ENCODE results near the gene ZNF609.

Gene ZNF609

DNA sequence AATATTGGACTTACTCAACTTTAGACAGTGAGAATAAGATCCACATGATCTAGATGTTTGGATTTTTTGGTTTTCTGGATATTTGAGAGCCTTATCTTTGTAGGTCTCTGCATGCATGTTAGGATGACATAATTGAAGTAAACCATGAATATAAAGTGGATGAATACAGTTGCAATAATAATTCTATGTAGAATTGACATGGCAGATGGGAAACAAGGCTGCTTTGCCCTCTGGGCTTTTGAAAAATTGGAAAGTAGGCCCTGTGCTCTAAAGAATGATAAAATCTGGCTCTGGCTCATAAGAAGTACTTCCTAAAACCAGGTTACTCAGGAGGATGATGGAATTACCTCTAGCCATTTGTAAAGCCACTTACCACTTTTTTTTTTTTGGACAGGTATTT, 86.9 kb downstream of the ZNF609 start:
- no peak for DNase-seq

GRCh38 chr15:64548235-64548634, 87.9 kb downstream of the ZNF609 start:
- no peak for DNase-seq

GRCh38 chr15:64549860-64550259, 89.5 kb downstream of the ZNF609 start:
- no peak for DNase-seq

GRCh38 chr15:64552281-64552948, 92.0 kb downstream of the ZNF609 start:
- no peak for DNase-seq

GRCh38 chr15:64558460-64559179, 98.2 kb downstream of the ZNF609 start:
- no peak for DNase-seq

DNA sequence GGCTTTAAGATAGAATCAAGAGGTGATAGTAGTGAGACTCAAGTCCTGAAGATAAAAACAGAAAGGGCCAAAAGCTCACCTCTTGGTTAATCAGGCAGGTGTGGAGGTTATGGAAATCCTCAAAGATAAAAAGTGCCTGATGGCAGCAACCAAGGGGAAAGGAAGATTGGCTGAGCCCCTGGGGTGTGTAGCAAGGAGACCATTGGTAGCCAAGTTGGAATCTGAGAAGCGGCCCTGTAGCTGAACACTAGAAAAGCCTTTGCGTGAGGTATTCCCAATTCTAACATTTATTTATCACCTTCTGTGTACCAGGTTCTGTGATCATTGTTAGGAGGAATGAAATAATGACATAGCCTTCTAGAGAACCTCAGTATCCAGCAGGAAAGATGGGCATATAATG, 98.9 kb downstream of the ZNF609 start:
- no peak for DNase-seq

GRCh38 chr15:64560501-64560900, 100.1 kb downstream of the ZNF609 start:
- DNase-seq = no peak

DNA sequence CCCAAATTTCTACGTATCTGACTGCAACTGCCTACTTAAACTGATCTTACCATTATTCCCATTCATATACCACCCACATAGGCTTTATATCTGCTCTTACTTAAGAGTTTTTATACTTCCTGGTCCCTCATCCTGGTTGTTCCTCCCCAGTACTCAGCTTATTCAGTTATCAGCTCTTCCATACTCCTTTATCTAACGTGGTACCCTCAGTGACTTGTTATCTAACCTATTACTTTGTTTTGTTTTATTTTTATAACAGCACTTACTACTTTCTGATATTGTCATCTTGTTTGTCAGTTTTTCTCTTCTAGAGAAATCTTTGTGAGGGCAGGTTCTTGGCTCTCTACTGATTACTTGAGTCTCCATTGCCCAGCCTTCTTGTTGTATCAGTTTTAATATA, 100.6 kb downstream of the ZNF609 start:
- DNase-seq = no peak

- DNase-seq = no peak
Measured at GRCh38 chr15:64562003-64562640, 101.7 kb downstream of the ZNF609 start.

DNA sequence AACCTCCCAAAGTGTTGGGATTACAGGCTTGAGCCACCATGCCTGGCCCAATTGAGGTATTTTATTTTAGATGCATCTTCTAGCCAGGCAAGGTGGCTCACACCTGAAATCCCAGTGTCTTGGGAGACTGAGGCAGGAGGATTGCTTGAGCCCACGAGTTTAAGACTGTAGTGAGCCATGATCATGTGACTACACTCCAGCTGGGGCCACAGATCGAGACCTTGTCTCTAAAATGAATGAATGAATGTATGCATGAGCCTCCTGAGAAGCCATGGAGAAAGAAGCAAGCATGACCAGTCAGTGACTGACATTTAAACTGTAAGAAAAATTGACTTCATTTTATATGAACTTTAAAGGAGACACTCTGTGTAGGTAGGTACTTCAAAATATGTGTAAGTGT, 105.7 kb downstream of the ZNF609 start:
- DNase-seq = no peak

DNA sequence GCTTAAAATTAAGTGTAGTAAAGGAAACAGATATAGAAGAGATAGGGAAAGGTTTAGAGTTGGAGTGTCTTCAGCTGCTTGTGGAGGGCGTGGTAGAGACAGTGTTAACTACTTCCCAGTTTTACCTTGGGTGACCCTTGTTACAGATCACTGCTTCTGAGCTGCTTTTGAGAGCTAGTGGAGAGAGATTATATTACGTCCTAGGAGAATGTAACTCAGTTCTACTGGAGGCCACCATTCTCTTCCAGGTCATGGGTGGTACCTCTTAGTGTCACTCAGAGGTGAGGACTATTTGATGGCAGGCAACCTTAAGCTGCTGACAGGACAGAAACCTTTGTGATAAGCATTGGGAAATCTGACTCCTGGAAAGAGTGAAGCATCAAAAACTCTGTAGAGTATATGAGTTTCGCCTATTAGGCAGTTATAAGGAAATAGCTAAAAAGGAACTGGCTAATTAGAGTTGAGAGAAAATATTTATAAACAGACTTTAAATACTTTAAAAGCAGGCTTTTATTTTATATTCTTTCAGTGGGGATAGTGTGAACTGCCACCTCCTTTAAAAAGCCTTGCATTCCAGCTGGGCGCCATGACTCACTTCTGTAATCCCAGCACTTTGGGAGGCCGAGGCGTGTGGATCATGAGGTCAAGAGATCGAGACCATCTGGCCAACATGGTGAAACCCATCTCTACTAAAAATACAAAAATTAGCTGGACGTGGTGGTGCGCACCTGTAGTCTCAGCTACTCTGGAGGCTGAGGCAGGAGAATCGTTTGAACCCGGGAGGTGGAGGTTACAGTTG, 106.5 kb downstream of the ZNF609 start:
- DNase-seq = no peak

- no peak for DNase-seq
Measured at GRCh38 chr15:64568765-64569164, 108.4 kb downstream of the ZNF609 start.

GRCh38 chr15:64571857-64572291, 111.5 kb downstream of the ZNF609 start:
- no peak for DNase-seq

DNA sequence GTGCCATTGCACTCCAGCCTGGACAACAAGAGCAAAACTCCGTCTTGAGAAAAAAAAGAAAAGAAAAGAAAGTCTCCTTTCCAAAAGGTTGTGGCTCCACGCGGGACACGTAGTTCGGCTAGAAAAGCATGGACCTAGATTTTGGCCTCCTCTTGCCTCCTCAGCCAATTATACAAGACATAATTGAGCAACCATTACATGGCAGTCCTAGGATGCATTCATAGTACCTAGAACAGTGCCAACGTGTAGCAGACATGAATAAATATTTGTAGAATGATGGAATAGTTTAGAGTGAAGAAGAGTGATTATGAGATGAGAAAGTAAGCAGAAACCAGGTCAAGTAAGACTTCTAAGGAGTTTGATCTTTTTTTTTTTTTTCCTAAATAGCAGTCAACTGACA, 112.5 kb downstream of the ZNF609 start:
- no peak for DNase-seq

- no peak for DNase-seq
Measured at GRCh38 chr15:64574301-64575017, 114.1 kb downstream of the ZNF609 start.

DNA sequence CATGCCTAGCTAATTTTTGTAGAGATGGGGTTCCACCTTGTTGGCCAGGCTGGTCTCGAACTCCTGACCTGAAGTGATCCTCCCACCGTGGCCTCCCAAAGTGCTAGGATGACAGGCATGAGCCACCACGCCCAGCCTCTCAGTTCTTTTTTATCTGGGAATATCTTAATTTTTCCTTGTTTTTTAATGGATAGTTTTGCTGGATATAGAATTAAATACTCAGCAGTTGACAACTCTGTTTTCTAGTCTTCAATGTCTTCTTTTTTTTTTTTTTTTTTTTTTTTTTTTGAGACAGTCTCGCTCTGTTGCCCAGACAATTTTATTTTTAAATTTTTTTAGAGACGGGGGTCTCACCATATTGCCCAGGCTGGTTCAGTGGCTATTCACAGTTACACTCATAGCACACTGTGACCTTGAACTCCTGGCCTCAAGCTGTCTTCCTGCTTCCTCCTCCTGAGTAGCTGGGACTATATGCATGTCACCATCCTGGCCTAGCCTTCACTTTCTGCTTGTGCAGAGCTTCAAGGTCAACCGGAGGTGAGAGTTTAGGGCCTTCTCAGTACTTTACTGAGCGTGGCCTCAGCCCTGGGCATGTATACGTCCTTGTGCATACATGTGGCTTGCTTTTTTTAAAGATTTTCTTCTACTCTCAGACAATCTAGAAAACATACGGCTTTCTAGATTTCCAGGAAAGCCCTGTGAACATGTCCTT, 120.5 kb downstream of the ZNF609 start:
- DNase-seq = no peak

DNA sequence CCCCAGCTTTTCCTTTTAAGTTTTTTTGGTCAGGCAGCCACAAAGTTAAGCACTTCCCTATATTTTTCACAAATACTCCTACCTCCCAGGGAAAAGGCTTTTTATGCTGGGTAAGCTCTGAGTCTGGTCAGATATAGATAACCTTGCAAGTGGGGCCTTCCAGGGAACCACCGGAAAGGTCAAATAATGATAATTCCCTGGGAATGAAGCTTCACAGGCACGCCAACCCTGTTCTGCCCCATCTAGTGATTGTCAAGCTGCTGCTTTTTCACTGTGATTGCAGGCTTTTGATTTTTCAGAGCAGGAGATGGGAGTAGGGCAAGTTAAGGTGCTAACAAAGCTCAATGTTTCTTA, 121.0 kb downstream of the ZNF609 start:
- DNase-seq = no peak

- no peak for DNase-seq
Measured at GRCh38 chr15:64582202-64582601, 121.8 kb downstream of the ZNF609 start.

GRCh38 chr15:64583519-64583918, 123.1 kb downstream of the ZNF609 start:
- DNase-seq = no peak

DNA sequence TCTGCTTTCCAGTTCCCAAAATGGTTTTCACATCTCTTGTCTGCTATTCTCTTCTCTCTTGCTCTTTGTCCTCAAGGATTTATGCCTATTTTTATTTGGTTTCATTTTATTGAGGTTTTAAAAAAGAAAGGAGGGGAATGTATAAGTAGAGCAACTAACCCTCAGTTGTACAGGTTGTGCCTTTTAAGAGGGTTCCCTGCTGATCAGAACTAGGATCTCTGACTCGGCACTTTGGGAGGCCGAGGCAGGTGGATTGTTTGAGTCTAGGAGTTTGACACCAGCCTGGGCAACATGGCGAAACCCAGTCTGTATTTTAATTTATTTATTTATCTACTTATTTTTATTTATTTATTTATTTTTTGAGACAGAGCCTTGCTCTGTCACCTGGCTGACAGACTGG, 123.6 kb downstream of the ZNF609 start:
- no peak for DNase-seq

DNA sequence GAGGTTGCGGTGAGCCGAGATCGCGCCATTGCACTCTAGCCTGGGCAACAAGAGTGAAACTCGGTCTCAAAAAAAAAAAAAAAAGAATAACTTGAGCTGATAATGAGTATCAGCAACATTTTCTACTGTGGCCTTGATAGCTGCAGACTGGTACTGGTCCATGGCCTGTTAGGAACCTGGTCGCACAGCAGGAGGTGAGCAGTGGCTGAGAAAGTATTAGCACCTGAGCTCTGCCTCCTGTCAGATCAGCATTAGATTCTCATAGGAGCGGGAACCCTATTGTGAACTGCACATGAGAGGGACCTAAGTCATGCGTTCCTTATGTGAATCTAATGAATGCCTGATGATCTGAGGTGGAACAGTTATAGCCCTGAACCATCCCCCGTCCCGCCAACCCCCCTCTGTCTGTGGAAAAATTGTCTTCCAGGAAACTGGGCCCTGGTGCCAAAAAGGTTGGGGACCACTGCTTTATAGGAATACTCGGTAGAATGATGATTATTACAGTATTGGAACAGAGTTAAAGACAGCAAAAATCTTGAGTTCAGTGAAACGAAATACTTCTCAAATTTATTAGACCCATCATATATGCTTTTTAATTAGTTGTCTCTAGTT, 126.0 kb downstream of the ZNF609 start:
- no peak for DNase-seq

GRCh38 chr15:64586984-64587383, 126.6 kb downstream of the ZNF609 start:
- DNase-seq = no peak

Measured in NCI-H2081 treated with DMSO at 0.1 percent for 48 hours (cell line).